ENCODE results near the gene CIB2.
A peak's percentile ranks its signal among the peaks of the same experiment; 100 is the strongest.
"Not testable (repeated sequence)": the region's sequence is repeated elsewhere in the genome, so short reads cannot be mapped to it uniquely, and the experiment has no call there.

Gene CIB2

DNA sequence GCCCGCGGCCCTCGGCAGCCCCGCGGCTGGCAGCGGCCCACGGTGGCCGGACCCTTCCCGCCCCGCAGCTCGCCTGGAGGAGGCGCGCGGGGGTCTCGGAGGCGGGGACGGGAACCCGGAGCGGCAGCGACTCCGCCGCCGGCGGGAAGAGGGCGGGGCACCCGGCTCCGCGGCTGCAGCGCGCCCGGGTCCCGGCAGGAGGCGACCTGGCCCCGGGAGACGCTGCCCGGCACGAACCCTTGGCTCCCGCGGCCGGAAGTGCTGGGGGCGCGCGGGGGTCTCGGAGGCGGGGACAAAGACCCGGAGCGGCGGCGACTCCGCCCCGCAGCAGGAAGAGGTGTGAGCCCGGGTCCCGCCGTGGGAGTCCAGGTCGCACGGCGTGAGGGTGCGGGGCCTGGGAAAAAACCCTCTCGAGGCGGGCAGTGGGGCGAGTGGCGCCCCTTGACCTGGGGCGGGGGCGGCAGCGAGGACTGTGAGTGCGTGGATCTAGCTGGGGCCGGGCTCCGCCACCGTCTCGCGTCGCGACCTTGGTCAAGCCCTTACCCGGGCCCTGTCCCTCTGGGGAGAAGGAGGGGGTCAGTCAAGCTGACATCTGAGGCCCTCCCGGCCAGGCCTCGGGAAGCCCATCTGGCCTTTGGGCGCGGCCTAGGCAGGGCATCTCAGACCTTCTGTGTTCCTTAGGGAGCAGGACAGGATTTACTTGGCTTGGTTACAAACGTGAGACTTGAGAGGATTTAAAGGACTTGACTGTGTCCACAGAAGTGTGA is at the start of gene CIB2:
CIB2 (minus strand) TSS at position 151 of the 767 bp plus-strand sequence. CDS start 230 bp downstream, outside the sequence.
- DNase-seq = peak; percentile 14 to 34

DNA sequence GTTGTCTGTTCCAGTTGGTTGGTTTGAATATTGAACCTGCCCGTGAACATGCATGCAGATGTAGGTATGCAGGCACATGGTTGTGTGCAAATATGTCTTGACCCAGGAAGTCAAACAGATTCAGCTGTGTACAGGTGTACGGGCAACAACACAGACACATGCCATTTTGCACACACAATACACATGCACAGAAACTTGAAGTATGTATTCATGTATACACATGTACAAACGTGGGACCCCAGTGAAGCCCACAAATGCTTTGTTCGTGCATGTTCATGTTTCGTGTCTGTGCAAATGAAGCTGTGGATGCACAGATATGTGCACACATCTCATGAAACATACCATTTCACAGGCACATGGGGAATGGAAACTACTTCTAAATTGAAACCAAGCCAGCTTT is 48.7 kb upstream of the CIB2 start:
- no peak for DNase-seq

DNA sequence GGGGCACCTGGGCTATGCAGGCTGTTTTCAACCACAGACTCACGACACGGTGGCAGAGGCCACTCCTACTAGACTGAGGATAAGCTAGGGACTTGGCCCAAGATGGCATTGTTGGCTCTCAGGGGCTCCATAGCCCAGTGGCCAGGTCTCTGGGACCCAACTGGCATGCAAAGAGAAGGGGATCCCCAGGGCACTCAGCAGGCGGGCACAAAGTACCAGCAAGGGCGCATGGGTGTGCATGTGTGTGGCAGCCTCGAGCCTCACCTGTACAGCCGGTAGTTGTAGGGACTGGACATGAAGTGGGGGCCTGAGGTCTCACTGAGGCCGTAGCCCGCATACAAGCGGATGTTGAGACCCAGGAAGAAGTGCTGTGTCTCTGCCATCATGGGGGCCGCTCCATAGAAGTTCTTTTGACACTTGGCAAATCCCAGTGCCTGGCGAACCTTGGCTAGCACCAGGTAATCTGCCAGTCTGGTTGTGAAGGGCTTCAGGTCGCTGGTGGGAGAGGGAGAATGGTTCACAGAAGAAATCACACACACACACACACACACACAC is 48.1 kb upstream of the CIB2 start:
- no peak for DNase-seq

DNA sequence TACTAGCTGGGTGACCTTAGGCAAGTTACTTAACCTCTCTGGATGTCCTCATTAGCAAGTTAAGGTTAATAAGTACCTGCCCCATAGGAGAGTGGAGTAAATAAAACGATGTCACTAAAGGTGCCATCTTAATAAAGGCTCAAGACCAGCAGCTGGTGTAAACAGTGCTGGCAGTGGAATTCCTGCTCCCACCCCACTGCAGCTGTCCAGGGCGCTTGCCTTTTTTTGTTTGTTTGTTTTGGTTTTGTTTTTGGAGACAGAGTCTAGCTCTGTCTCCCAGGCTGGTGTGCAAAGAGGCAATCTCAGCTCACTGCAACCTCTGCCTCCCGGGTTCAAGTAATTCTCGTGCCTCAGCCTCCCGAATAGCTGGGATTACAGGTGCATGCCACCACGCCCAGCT is 46.8 kb upstream of the CIB2 start:
- no peak for DNase-seq

GRCh38 chr15:78177447-78177873 is 46.2 kb upstream of the CIB2 start:
- peak in 1 of 2 donors; percentile 34 for DNase-seq

- DNase-seq = no peak
These were observed 44.1 kb upstream of the CIB2 start for GRCh38 chr15:78175330-78175729.

GRCh38 chr15:78174401-78174800 is 43.2 kb upstream of the CIB2 start:
- no peak for DNase-seq

- no peak for DNase-seq
These were observed 40.7 kb upstream of the CIB2 start for GRCh38 chr15:78171864-78172472.

GRCh38 chr15:78170848-78171773 is 39.9 kb upstream of the CIB2 start:
- DNase-seq = no peak

DNA sequence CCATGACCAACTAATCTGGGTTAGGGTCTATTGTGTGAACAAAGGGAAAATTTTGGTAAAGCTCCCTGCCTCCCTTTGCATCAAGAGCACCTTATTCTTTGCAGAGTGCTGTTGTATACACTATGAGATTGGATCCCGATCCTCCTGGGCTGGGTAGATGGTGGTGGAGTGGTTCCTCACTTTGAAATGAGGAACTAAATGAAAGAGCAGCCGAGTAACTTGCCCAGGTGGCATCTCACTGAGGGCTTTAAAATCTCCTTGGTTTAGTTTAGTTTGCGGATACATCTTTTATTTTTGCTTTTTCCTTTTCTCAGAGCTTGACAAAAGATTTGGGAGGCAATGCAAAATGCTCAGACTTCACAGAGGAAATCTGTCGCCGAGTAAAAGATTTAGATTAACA is 37.4 kb upstream of the CIB2 start:
- no peak for DNase-seq

DNA sequence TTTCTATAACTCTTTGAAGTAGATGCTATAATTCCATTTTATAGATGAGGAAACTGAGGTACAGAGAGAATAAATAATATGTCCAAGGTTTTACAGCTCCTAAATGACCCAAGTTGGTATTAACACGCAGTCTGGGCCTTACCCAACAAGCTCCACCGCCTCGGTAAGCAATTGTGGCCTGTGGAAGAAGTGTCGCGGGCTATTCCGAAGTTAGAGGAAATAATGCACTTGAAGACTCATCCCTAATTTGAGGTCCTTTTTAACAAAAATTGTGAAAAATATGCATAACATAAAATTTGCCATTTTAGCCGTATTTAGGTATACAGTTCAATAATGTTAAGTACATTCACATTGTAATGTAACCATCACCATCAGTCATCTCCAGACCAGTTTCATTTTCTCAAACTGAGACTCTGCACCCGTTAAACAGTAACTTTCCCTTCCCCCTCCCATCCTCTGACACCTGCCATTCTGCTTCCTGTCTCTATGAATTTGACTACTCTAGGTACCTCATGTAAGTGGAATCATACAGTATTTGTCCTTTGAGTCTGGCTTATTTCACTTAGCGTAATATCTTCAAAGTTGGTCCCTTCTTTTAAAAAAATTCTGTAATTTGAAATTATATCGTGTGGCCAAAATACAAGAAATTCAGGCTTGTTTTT is 36.1 kb upstream of the CIB2 start:
- DNase-seq = no peak

DNA sequence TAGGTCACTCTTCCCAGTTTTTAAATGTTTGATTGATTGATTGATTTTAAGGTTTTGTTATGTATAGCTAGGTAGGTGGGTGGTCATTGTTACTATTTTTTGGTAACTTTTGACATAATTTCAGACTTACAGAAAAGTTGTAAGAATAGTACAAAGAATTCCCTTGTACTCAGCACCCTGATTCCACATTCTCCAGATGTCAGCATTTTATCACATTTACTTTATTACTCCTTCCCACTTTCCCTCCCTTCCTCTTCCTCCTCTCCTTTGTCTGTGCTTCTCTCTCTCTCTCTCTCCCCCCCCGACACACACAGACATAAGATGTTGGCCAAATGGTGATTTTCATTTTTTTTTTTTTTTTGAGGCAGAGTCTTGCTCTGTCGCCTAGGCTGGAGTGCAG is 32.8 kb upstream of the CIB2 start:
- no peak for DNase-seq

GRCh38 chr15:78162038-78162437 is 30.8 kb upstream of the CIB2 start:
- DNase-seq = no peak

GRCh38 chr15:78159395-78159794 is 28.1 kb upstream of the CIB2 start:
- DNase-seq = no peak

DNA sequence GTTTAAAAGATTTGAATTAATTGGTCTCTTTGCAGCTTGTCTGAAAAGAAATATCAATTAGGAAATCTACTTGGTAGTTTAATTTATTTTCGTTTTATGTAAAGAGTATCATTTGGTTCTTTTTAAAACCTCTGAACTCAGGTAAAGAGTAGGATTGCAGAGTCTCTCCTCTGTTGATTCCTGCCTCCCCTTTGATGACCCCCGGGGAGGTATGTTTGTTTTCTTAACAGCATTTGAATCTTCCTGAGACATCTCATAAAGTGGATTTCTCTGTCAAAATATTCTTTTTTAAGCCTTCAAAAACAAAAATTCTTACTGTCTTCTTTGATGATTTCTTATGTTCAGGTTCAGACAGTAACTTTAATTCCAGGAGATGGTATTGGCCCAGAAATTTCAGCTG is 26.0 kb upstream of the CIB2 start:
- no peak for DNase-seq

- DNase-seq = no peak
These were observed 25.4 kb upstream of the CIB2 start for GRCh38 chr15:78156653-78157052.

DNA sequence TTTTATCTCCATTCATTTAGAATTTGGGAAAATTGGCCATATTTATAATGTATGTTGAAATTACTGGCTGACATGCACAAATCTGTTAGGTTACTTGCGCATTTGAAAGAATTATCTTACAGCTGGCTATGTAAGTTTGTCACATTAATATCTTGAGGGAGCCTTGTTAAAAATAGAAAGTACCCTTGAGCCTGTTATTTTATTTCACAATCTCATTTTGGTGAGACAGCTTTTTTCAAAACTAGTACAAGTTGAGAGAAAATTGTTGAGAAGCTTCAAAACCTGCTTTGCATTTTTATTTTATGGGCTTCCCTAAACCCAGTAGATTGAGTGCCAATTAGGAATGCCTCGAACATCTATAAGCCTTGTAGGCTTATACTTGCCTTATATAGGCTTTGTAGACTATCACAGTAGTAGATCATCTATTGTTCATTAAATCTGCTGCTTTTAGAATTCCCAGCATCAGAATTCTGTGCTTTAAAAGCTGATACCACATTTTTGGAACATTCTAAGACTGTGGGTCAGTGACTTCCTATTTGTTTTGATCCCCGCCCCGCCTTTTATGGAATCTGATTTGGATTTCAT is 24.2 kb upstream of the CIB2 start:
- no peak for DNase-seq

GRCh38 chr15:78154955-78155354 is 23.7 kb upstream of the CIB2 start:
- no peak for DNase-seq

- not testable (repeated sequence) for DNase-seq
These were observed 19.8 kb upstream of the CIB2 start for GRCh38 chr15:78151075-78151474.

- no peak for DNase-seq
These were observed 18.8 kb upstream of the CIB2 start for GRCh38 chr15:78149805-78150751.
